ENCODE data around the gene MYADM.

GRCh38 chr19:53828531-53828930 is 39.2 kb upstream of the MYADM start:
- no peak for TF ChIP-seq CTCF (IDR thresholded peaks at IDR 0.05; ENCODE audit: low read depth, low read length, missing input control)
- no peak for TF ChIP-seq REST (IDR thresholded peaks at IDR 0.05)
- TF ChIP-seq MAX (IDR thresholded peaks at IDR 0.05) = no peak
